Epithelial cell of umbilical artery (primary cell): ENCODE measurements around the gene MPP4. TPM values are rescaled to one million over a fixed set of nuclear protein-coding genes. Genes with fewer than 3 reads are reported as not detected.

Experiments
- total RNA-seq: library from RNA; depleted of rRNA; stranded (reverse); fragments of >200 nt; gene quantifications from 2 replicates; pipeline ENCODE4 v1.2.3, GENCODE V29; 2014

The MPP4 gene
- total RNA-seq, result 4.0 and 4.5 TPM in 2 replicates

GRCh38 chr2:201698588-201699226 lies at the start of gene MPP4:
MPP4 (minus strand) TSS chr2:201698644; CDS start chr2:201693954, 4,690 bp downstream.

GRCh38 chr2:201643216-201643890 lies 55.1 kb downstream of the MPP4 start, which contains the start of gene TMEM237:
TMEM237 (minus strand) TSS chr2:201643503; CDS start chr2:201643400, 103 bp downstream.

Other genes starting within 250 kb of the MPP4 start
- 24.0 and 28.7 TPM in 2 replicates for gene TRAK2, start 247.2 kb downstream of the MPP4 start, total RNA-seq
- 17.5 and 30.1 TPM in 2 replicates for gene STRADB, start 246.9 kb downstream of the MPP4 start, total RNA-seq
- 27.3 and 33.6 TPM in 2 replicates for gene TMEM237, start 55.1 kb downstream of the MPP4 start, total RNA-seq
- gene ALS2, start 82.3 kb upstream of the MPP4 start, total RNA-seq, result 33.8 and 40.9 TPM in 2 replicates
- 0.30 TPM in 1 of 2 replicates, not detected in the other for gene CDK15, start 107.9 kb upstream of the MPP4 start, total RNA-seq